ENCODE measurements around the gene SERBP1.
"Not testable (repeated sequence)": the region's sequence is repeated elsewhere in the genome, so short reads cannot be mapped to it uniquely, and the experiment has no call there.

SERBP1 gene

DNA sequence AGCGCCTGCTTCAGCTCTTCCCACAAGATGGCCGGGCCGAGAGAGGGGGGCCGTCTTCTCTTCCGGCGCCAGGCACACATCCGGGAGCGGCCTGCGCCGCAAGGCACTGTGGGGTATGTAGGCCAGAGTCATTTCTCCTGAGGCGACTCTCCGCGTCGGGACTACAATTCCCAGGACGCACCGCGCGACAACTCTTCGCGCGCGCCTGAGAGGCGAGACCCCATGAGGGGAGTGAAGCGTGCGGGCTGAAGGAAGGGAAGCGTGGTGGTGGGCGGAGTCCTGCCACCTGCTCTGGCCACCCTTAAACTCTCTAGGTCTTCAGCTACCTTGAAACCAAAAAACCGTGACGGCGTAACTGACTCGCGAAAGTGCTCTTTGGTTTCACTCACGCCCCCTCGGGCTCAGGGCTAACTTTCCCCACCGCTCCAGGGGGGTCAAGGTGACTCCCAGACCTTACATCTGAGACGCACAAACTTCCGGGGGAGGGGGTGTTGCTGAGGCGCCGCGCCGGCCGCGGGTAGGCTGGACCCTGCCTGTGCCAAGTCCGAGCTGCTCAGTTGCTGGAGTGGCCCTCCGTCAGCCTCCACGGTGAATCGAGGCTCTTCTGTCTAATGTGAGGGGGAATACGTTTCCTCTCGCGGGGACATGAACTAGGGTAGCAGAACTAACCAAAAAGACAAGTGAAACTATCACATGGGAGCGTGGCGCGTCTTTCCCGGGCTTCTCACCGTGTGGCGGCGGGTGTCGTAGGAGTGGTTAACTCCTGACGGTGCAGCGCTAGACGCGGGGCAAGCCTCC lies at the start of gene SERBP1:
TSS of gene SERBP1 (minus strand) at position 45 of the 798 bp plus-strand sequence. CDS start 102 bp downstream, outside the sequence.
- peak; percentile 93 for DNase-seq
- peak; percentile 94 for ATAC-seq

DNA sequence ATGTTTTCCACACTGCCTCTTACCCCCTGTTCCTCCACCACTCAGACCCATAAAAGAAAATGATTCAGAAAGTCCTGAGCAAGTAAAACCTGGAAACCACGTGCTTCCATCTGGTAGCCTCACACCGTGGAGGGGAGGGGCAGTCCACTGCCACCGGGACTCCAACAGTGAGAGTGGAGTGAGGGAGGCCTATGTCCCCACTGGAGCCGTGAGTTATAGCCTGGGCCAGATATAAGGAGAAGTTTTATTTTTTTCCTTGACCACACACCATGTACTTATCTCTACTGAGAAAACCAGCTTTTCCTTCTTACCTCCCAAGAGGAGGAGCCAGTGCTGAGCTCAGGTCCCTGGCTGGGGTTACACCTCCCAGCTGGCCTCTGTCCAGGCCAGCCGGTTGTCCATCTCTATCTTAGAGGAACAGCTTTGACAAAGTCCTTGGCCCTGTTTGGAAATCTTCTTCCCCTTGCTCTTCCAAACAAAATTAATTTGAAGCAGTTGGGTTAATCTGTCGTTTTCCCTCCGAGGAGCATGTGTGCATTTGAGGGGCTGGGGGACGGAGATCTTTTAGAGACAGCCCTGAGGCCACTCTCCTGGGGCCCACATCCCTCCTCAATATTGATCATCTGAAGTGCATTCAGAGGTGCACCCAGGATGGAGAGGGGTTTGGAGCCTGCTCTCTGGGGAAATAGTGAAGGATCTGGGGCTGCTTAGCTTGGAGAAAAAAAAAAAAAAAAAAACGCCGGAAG lies 49.1 kb upstream of the SERBP1 start:
- DNase-seq: peak; percentile 9
- ATAC-seq: peak; percentile 57

DNA sequence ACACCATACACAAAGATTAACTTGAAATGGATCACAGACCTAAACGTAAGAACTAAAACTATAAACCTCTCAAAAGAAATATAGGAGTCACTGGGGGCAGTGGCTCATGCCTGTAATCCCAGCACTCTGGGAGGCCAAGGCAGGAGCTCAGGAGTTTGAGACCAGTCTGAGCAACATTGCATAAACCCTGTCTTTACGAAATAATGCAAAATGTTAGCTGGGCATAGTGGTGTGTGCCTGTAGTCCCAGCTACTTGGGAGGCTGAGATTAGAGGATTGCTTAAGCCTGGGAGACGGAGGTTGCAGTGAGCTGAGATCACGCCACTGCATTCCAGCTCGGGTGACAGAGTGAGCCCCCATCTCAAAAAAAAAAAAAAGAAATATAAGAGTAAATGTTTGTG lies 46.7 kb upstream of the SERBP1 start:
- ATAC-seq (no peak), DNase-seq (no peak)

DNA sequence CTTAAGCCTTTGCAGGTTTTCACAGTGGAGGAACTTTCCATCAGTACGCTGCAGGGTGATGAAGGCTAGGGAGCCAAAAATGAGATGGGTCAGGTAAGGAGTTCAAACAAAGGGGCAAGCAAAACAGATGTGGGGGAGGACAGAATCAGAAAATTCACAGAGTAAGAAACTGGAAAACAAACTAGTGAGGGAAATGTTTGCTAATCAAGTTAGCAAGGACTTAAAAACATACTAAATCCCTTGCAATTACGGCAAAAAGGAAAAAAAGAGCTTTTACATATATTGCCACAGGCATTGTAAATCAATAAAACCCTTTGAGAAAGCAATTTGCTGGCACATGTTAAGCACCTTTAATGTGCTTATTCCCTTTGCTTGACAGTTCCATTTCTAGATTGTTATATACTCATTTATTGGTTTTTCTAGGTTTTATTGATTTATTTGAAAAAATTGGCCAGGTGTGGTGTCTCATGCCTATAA lies 45.8 kb upstream of the SERBP1 start:
- DNase-seq: no peak
- no peak for ATAC-seq

DNA sequence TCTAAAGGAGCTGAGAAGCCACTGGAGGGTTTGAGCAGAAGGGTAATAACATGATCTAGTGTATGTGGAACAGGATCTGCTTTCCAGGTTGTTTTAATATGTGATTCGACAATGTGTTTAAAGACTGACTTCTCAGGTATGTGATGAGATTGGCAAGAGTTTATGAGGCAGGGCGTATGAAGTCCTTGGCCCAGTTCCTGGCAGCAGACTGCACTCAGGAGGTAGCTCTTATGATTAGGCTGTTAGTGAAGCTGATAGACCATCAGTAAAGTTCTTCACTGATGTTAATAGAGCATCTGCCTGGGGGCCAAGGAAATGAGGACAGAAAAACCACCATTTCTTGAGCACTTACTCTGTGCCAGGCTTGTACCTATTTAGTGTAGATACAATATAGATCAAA lies 41.9 kb upstream of the SERBP1 start:
- DNase-seq (no peak), ATAC-seq (no peak)

DNA sequence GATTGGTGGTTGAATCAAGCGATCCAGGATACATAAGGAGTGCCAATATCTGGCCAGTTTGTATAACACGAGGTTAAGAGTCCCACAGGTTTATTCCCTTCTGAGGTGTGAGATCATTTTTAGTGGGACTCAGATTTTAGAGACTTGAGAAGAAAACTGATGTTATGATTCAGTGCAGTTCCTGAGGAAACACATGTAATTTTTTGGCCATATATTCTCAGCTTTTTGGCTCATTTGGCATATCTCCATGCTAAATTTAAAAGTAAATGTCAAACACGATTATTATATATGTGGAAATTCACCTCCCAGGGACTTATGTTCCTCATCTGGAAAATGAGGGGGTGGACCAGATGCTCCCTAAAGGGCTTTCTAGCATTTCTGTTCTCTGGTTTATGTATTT lies 39.2 kb upstream of the SERBP1 start:
- DNase-seq: no peak
- no peak for ATAC-seq

DNA sequence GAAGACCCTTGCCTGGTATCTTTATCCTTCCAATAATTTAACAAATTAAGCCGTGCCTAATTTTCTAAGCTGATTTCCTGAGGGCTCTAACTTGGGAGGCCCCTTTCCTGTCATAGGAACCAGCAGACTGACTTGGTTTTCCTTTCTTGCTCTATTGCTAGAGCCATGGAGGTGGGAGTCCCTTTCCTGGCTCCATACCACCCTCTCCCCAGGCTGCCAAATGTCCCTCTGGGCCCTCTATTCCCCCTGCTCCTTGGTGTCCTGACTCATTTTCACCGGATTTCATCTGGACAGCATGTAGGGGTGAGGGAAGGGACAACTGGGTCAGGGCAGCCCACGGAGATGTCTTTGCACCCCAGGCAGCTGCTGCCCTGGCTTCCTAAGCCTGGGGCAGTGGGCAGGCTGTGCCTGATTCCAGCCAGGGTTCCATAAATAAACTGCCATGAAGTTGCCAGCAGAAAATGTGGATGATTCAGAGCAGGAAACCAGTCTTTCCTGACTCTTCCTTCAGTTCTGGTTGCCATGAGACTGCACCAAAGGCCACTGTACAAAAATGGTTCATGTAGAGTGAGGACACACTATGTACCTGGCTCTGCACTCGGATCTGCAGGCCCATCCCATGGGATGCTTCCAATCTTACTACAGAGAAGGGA lies 38.0 kb upstream of the SERBP1 start:
- ATAC-seq (no peak), DNase-seq (no peak)

DNA sequence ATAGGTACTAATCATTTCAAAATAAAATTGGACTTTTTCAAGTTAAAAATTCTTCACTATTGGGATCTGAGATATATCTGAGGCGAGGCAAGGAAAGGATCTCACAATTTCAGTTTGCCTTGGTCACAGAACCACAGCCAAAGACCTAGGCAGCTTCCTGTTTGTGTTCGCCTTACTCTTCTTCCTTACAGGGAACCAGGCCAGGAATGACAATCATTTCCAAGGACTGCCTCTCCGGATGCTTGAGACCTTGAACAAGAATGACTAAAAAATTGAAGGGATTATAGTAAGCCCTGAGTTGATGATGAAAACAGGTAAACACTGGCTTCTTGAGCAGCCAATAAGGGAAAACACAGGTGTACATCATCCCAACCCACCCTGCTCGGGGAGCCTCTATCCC lies 35.2 kb upstream of the SERBP1 start:
- ATAC-seq (no peak), DNase-seq (no peak)

DNA sequence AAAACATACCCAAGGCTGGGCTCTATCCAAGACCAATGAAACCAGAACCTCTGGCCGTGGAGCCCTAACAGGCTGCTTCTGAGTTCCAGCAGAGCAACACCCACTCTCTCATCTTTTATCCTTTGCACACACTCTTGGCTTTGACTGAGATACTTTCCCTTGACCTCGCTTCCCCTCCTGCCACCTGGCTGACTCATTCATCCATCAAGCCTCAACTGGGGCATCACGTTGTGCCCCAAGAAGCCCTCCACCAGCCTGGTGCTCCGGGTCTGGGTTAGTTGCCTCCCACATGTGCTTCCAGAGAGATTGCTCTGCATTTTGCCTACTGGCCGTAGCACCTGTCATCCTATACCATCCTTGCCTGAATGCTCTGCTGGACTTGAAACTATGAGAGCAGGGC lies 34.5 kb upstream of the SERBP1 start:
- ATAC-seq: no peak
- no peak for DNase-seq

DNA sequence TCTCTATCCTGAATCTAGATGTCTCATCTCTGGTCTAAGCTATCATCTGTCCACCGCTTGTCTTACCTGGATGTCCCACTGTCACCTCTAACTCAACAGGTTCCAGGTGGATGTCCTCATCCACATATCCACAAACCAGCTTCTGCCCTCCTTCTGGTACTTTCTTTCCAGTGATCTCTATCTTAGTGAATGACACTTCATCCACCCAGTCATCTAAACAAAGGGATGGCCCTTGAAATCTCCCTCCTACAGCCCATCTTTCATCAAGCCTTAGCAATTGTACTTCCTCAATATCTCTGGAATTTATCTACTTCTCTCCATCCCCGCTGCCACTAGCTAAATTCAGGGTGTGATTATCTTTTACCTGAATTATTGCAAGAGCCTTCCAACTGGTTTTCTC lies 33.9 kb upstream of the SERBP1 start:
- ATAC-seq (no peak), DNase-seq (no peak)

DNA sequence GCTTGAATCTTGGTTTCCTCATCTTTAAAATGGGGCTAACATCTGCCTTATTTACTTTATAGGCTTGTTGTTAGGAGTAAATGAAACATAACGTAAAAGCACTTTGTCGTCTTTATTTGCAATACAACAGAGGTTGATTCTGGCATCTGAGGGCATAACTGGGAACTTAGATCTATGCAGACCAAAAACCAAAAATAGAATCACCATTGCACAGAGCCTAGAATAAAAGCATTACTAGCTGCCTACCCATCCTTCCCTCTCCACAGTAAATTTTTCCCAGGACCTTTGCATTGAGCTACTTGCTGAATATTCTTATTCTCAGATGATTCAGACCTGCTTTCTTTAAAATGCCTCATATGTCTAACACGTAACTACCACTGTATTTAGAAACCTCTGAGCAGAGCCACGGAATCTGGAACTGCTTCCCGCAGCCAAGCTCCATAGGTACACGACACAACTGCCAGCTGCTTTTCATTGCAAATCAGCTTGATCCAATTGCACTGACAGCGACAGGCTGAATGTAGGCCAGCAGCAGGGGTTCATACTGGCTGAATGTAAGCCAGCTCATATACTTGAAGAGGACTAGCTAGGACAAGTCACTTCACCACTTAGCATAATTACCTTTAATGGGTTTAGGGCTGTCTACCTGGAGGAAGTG lies 33.2 kb upstream of the SERBP1 start:
- DNase-seq: no peak
- no peak for ATAC-seq

DNA sequence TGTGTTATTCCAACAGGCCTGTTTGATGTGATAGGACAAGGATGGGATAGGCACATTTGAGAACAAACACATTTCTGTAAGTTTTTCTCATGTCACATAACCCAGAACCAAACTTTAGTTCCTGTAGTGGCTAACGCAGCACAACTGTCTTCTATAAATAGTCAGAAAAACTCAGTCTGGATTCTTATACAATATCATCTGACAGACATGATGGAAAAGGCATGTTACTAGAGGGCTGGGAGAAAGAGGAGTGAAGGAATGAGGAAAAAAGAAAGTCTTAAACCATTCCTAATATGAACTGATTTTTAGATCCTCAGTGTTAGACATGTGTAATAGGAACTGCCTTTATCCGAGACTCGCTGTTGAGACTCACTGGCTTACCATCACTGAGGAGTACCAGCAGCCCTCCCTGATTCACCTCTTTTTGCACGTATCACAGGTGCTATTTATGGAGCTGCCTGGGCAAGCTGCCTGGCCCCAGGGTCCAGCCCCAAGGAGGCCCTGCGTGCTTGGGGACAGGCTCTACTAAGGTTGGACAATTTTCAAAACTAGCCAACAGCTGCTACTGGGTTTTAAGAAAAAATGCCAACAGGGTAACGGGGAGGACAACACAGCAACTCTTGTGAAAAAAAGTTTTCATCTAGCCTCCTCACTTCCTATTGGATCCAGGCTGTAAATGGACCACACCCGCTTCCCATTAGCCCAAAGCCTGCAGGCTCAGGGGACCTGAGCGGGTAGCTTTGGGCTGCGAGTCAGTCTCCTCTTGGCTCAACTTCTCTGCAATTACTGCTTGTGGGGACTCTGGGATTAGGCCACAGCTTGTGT lies 30.7 kb upstream of the SERBP1 start:
- ATAC-seq: no peak

DNA sequence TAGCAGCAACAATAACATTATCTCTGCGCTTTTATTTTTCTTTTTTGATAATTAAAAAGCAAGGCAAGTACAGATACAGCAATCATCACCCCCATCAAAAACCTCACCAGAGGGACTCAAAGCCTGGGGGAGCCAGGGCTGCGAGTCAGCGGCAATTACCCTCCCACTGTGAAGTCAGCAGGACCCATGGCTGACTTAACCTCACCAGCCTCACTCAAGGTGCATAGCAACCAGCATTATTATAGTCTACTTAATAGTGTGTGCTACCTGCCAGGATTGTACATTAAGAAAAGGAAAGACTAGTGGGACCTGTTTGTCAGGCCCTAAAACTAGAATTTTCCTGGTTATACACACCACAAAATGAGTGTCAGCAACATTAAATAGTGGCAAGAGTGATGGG lies 28.9 kb upstream of the SERBP1 start:
- ATAC-seq (peak; percentile 57), DNase-seq (peak; percentile 21)

More for the DNA sequence above, 30.7 kb upstream of the SERBP1 start:
- DNase-seq: no peak

DNA sequence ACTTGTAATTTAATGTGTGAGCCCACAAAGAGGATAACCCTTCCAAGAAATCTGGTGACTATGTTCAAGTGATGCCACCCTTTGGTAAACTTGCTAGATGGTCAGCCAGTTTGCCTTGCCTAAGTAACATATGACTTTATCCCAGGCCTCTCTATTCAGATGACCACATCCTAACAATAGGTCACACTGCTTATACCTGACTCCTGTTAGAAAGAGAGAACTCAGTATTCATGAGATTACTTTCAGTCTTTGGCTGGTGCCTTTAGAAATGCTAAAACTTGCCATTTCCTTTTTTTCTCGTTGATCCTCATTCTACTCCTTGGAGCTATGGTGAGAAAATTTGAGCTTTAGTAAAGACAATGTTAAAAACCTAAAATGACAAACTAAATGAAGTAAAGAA lies 28.5 kb upstream of the SERBP1 start:
- no peak for DNase-seq

DNA sequence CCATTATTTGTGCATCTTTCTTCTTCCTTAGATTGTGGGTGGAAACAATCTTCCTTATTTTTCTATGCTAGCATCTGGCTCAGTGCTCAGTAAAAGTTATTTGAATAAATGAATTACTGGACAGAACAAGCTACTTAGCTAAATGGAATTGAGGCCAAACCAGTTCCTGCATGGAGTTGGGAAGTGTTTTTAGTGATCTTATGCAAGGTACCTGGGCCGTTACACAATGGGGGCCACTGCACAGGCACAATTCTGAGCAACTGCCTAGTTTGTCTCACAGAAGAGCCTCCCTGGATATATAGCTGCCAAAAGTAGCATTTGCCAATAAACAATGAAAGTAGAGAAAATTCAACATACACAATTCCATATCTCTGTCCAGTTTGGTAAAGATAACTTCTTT lies 27.0 kb upstream of the SERBP1 start:
- no peak for DNase-seq
- no peak for ATAC-seq

More for the DNA sequence above, 28.5 kb upstream of the SERBP1 start:
- no peak for ATAC-seq

DNA sequence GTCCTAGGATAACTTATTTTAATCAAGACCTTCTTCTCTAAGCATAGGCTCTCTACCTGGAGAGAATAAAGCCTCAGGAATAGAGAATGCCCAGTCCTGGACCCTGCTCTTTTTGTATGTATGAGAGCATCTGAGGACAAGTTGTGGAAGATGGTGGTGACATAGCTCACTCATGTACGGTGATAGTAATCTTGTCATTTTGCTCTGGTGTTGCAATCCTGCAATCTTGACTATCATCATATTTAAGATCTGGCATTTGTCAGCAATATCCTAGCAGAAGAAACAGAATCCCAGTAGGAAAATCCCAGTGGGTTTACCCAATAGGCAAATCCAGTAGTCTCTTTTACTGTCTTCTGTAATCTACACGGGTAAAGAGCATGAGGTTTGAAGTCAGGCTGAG lies 21.6 kb upstream of the SERBP1 start:
- no peak for ATAC-seq
- no peak for DNase-seq

DNA sequence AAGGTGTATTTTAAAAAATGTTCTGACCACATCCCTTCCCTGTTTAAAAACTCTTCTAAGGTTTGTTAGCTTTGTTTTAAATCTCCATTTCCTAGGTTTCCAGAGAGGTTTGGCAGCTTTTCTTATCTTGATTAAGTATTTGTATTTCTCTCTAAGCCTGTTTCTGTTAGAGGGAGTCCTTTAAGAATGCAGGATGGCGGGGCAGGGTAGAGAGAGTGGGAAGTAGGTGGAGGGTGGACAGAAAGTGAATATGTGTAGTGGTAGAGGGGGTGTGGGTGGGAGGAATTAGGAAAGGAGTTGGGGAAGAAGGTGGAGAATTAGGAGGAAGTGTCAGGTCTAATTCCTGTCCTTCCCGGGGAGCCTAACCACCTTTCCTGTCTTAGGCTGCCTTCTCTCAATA lies 21.2 kb upstream of the SERBP1 start:
- no peak for DNase-seq
- ATAC-seq: no peak

DNA sequence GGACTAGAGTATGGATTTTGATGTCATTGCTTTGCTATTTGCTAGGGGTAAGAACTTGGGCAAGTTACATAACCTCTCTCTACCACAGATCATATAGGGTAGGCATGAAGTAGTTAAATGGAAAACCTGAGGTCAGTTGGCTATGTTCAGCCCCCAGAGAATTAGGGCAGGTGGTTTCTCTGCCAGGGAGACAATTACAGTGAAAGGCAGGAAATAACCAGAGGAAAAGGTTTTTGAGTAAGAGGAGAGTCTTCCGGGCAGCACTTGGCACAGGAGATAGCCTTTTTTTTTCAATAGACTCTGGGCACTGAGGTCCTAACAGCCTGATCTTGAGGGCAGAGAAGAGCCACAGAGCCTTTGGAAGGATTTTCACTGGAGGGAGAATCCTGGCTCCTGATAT lies 16.7 kb upstream of the SERBP1 start:
- no peak for ATAC-seq
- no peak for DNase-seq

DNA sequence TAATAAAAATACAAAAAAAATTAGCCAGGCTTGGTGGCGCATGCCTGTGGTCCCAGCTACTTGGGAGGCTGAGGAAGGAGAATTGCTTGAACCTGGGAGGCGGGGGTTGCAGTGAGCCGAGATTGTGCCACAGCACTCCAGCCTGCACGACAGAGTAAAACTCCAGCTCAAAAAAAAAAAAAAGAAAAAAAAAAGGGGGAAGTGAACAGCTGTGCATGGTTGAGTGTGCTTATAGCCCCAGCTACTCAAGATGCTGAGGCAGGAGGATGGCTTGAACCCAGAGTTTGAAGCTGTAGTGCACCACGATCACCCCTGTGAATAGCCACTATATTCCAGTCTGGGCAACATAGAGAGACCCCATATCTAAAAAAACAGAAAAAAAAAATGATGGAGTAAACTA lies 15.8 kb upstream of the SERBP1 start:
- DNase-seq, ATAC-seq: not testable (repeated sequence)

DNA sequence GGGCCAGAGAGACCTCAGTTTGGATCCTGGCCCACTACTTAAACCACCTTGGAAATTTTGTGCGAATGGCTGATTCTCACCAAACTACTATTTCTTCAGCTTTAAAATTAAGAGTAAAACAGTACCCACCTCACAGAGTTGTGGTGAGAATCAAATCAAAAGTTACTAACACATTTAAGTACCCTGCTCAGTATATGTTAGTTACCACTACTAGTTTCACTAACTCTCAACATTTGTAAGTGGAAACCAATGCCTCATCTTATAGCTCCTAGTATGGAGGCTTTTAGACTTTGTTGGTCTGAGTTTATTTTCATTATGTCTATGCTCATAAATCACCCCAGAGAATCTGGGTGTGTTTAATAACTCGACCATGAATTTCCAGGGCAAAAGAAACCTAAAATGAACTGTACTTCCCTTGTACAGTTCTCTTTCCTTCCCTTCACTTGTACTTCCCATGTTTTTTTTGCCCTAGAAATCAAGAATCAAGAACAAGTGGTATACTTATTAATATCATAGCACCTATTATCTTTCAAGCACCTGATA lies 11.6 kb upstream of the SERBP1 start:
- DNase-seq (no peak), ATAC-seq (peak; percentile 94)

DNA sequence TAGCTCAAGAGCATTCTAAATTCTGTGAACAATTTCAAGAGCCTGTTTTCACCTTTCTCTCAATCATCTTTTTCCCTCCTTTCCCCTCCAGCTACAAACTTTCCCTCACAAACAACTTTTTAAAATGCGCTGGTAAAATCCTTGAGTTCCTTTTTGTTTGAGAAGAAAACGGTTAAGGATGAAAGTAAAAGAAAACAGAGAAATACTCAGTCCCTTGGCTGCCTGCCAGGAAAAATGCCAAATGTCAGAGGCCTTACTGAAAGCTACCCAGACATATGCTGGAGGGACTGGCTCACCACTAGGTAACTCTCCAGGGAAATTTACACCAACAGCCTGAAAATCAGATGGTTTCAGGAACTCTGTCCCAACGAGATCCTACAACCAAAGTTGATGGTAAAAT lies 11.0 kb upstream of the SERBP1 start:
- DNase-seq (peak; percentile 82), ATAC-seq (peak; percentile 60)
